Measurements from ENCODE around the gene MIP.
"Not testable (repeated sequence)": the region's sequence is repeated elsewhere in the genome, so short reads cannot be mapped to it uniquely, and the experiment has no call there.

MIP gene

GRCh38 chr12:56401612-56402011 is 52.8 kb downstream of the MIP start:
- not testable (repeated sequence) for DNase-seq

DNA sequence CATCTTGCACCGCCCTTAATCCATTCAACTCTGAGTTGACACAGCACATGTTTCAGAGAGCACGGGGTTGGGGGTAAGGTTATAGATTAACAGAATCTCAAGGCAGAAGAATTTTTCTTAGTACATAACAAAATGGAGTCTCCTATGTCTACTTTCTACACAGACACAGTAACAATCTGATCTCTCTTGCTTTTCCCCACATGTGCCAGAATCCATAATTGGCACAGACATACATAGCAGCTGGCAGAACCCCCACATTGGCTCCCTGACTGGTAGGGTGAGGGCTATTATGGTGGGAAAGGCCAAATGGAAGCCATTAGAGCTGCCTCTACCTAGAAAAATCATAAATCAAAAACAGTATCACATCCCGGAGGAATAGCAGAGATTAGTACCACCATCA is 53.3 kb downstream of the MIP start:
- DNase-seq, result not testable (repeated sequence)
